Muscle layer of colon (tissue), 2 donors: Measurements from ENCODE around the gene PHF12.
A peak's percentile ranks its signal among the peaks of the same experiment; 100 is the strongest.

Experiments
- H3K27ac ChIP-seq: one replicate; pipeline ENCODE4 v1.7.0; 2013; ENCODE audit warnings: low read depth, mild to moderate bottlenecking, low read length, moderate library complexity
- H3K27me3 ChIP-seq, 2 donors: one replicate each; pipeline ENCODE4 v1.7.0; 2013; ENCODE audit warnings: low read length in 2 of 2, mild to moderate bottlenecking in 2 of 2; ENCODE audit not compliant: insufficient read depth in 2 of 2, control insufficient read depth in 1 of 2
- H3K36me3 ChIP-seq: one replicate; pipeline ENCODE4 v1.7.0; 2013; ENCODE audit warnings: mild to moderate bottlenecking, low read length; ENCODE audit not compliant: insufficient read depth
- H3K4me1 ChIP-seq: one replicate; pipeline ENCODE4 v1.7.0; 2013; ENCODE audit warnings: mild to moderate bottlenecking, low read length; ENCODE audit not compliant: insufficient read depth
- H3K4me3 ChIP-seq, 2 donors: one replicate each; pipeline ENCODE4 v1.7.0; 2013; ENCODE audit warnings: low read length in 2 of 2, low read depth in 1 of 2, mild to moderate bottlenecking in 1 of 2, moderate library complexity in 1 of 2
- H3K9ac ChIP-seq: one replicate; pipeline ENCODE4 v1.7.0; 2013; ENCODE audit warnings: low read length
- H3K9me3 ChIP-seq: one replicate; pipeline ENCODE4 v1.7.0; 2013; ENCODE audit warnings: mild to moderate bottlenecking, low read length
- donor health status: abdominal sarcoma.
- donor health status: Adenocarcinoma of cecum.

Gene PHF12

GRCh38 chr17:28950752-28951427 lies 428 bp downstream of the PHF12 start:
- Histone ChIP-seq H3K27ac (peak overlapping the region; percentile 95), H3K36me3 (no peaks in the 10 kb centered on the region), H3K4me3 (peak overlapping the region; percentile 72 to 87), H3K27me3 (no peaks in the 10 kb centered on the region), H3K9me3 (no peaks in the 10 kb centered on the region), H3K9ac (peak overlapping the region; percentile 76), H3K4me1 (peaks cover 41% of the 10 kb centered on the region)

GRCh38 chr17:28950017-28950751 lies 1.1 kb downstream of the PHF12 start:
- peak overlapping the region; percentile 95 for H3K27ac ChIP-seq
- H3K36me3 ChIP-seq: no peaks in the 10 kb centered on the region
- peaks cover 48% of the 10 kb centered on the region for H3K4me1 ChIP-seq
- H3K9ac ChIP-seq: peak overlapping the region; percentile 76
- no peaks in the 10 kb centered on the region for H3K9me3 ChIP-seq
- peak overlapping the region; percentile 72 to 87 for H3K4me3 ChIP-seq
- no peaks in the 10 kb centered on the region for H3K27me3 ChIP-seq

GRCh38 chr17:28949185-28950016 lies 1.9 kb downstream of the PHF12 start:
- no peaks in the 10 kb centered on the region for H3K9me3 ChIP-seq
- peak overlapping the region; percentile 76 for H3K9ac ChIP-seq
- peak overlapping the region; percentile 72 to 87 for H3K4me3 ChIP-seq
- H3K36me3 ChIP-seq: no peaks in the 10 kb centered on the region
- peak overlapping the region; percentile 95 for H3K27ac ChIP-seq
- H3K4me1 ChIP-seq: peaks cover 54% of the 10 kb centered on the region
- no peaks in the 10 kb centered on the region for H3K27me3 ChIP-seq

GRCh38 chr17:28948873-28949184 lies 2.5 kb downstream of the PHF12 start:
- Histone ChIP-seq H3K9me3 (no peaks in the 10 kb centered on the region), H3K4me1 (peaks cover 59% of the 10 kb centered on the region), H3K27ac (peak overlapping the region; percentile 95), H3K4me3 (peak overlapping the region; percentile 72 to 87), H3K9ac (peak overlapping the region; percentile 74), H3K27me3 (no peaks in the 10 kb centered on the region), H3K36me3 (no peaks in the 10 kb centered on the region)

- Histone ChIP-seq H3K4me3 (peak overlapping the region; percentile 72 to 87), H3K4me1 (peaks cover 54% of the 10 kb centered on the region), H3K9me3 (no peaks in the 10 kb centered on the region), H3K27me3 (no peaks in the 10 kb centered on the region), H3K36me3 (no peaks in the 10 kb centered on the region), H3K27ac (peak overlapping the region; percentile 95), H3K9ac (peak overlapping the region; percentile 74)
Measured at GRCh38 chr17:28948342-28948741, 3.0 kb downstream of the PHF12 start.

GRCh38 chr17:28947639-28948038 lies 3.7 kb downstream of the PHF12 start:
- Histone ChIP-seq H3K9me3 (no peaks in the 10 kb centered on the region), H3K27ac (peak overlapping the region; percentile 95), H3K36me3 (peaks cover 4% of the 10 kb centered on the region), H3K4me1 (peaks cover 47% of the 10 kb centered on the region), H3K27me3 (no peaks in the 10 kb centered on the region), H3K9ac (peak overlapping the region; percentile 74), H3K4me3 (no peak overlapping the region)

GRCh38 chr17:28946239-28946638 lies 5.1 kb downstream of the PHF12 start:
- Histone ChIP-seq H3K4me1 (peaks cover 55% of the 10 kb centered on the region), H3K4me3 (peak overlapping the region in 1 of 2 donors; percentile 3), H3K27ac (peak overlapping the region; percentile 5), H3K36me3 (peaks cover 4% of the 10 kb centered on the region), H3K27me3 (no peaks in the 10 kb centered on the region), H3K9ac (no peak overlapping the region), H3K9me3 (no peaks in the 10 kb centered on the region)

GRCh38 chr17:28944862-28945741 lies 6.2 kb downstream of the PHF12 start:
- H3K36me3 ChIP-seq: peaks cover 4% of the 10 kb centered on the region
- H3K4me3 ChIP-seq: no peak overlapping the region
- H3K9me3 ChIP-seq: no peaks in the 10 kb centered on the region
- no peaks in the 10 kb centered on the region for H3K27me3 ChIP-seq
- H3K9ac ChIP-seq: no peak overlapping the region
- peaks cover 67% of the 10 kb centered on the region for H3K4me1 ChIP-seq
- H3K27ac ChIP-seq: no peak overlapping the region

GRCh38 chr17:28944343-28944742 lies 7.0 kb downstream of the PHF12 start:
- no peaks in the 10 kb centered on the region for H3K9me3 ChIP-seq
- H3K36me3 ChIP-seq: peaks cover 4% of the 10 kb centered on the region
- H3K9ac ChIP-seq: no peak overlapping the region
- H3K27me3 ChIP-seq: no peaks in the 10 kb centered on the region
- H3K27ac ChIP-seq: no peak overlapping the region
- peaks cover 74% of the 10 kb centered on the region for H3K4me1 ChIP-seq
- H3K4me3 ChIP-seq: no peak overlapping the region

GRCh38 chr17:28942925-28943324 lies 8.4 kb downstream of the PHF12 start:
- no peak overlapping the region for H3K27ac ChIP-seq
- H3K27me3 ChIP-seq: no peaks in the 10 kb centered on the region
- H3K4me3 ChIP-seq: no peak overlapping the region
- H3K9me3 ChIP-seq: no peaks in the 10 kb centered on the region
- H3K9ac ChIP-seq: no peak overlapping the region
- peaks cover 80% of the 10 kb centered on the region for H3K4me1 ChIP-seq
- peaks cover 4% of the 10 kb centered on the region for H3K36me3 ChIP-seq
